ENCODE measurements around the gene LRRC34. TPM values are rescaled to one million over a fixed set of nuclear protein-coding genes. Genes with fewer than 3 reads are reported as not detected.

LRRC34 gene
- polyA plus RNA-seq, 2 of the 4 experiments (the other 2 are of a cell fraction) = not detected

GRCh38 chr3:169772897-169773816, 39.5 kb downstream of the LRRC34 start, which contains the start of gene MYNN:
Gene MYNN (plus strand): TSS chr3:169773396. CDS start chr3:169774296, 900 bp downstream.
- TF ChIP-seq MAX (IDR thresholded peaks at IDR 0.05) (peak; percentile 72), PHF8 (IDR thresholded peaks at IDR 0.05; ENCODE audit: borderline replicate concordance, low read depth) (peak; percentile 98), HMGXB4 (CRISPR knock-in tag; IDR thresholded peaks at IDR 0.05; ENCODE audit: borderline replicate concordance) (peak; percentile 56; the same call in 1 of the 2 replicates), FOSL2 (IDR thresholded peaks at IDR 0.05) (no peak), FOSL2 (CRISPR knock-in tag; IDR thresholded peaks at IDR 0.05) (0 out of 2 replicates have a peak, but pooled peaks have one; percentile 17), KDM1A (IDR thresholded peaks at IDR 0.05; ENCODE audit: low read depth) (peak; percentile 42; the same call in 1 of the 2 replicates), EHF (CRISPR knock-in tag; IDR thresholded peaks at IDR 0.05) (no peak), ZC3H11A (IDR thresholded peaks at IDR 0.05) (no peak), EP300 (IDR thresholded peaks at IDR 0.05) (0 out of 5 replicates have a peak, but pooled peaks of 1 of the 2 experiments have one; percentile 12), GATA3 (IDR thresholded peaks at IDR 0.05; ENCODE audit: borderline replicate concordance) (no peak; the same call in 1 of the 2 replicates), HOXB13 (CRISPR knock-in tag; IDR thresholded peaks at IDR 0.05; ENCODE audit: low read depth) (no peak), POLR2A (IDR thresholded peaks at IDR 0.05; ENCODE audit: low read length) (peak; percentile 96), MAZ (IDR thresholded peaks at IDR 0.05; ENCODE audit: borderline replicate concordance, low read depth, low read length) (no peak), KDM5A (IDR thresholded peaks at IDR 0.05) (peak; percentile 92), JUN (IDR thresholded peaks at IDR 0.05) (peak; percentile 67 to 94; a peak in 4 of 5 replicates), CBX2 (IDR thresholded peaks at IDR 0.05; ENCODE audit: borderline replicate concordance, low read depth) (no peak)
- TF ChIP-seq, protein P1, sequence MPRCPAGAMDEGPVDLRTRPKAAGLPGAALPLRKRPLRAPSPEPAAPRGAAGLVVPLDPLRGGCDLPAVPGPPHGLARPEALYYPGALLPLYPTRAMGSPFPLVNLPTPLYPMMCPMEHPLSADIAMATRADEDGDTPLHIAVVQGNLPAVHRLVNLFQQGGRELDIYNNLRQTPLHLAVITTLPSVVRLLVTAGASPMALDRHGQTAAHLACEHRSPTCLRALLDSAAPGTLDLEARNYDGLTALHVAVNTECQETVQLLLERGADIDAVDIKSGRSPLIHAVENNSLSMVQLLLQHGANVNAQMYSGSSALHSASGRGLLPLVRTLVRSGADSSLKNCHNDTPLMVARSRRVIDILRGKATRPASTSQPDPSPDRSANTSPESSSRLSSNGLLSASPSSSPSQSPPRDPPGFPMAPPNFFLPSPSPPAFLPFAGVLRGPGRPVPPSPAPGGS (IDR thresholded peaks at IDR 0.05) = peak; percentile 86
- TF ChIP-seq, protein P2, sequence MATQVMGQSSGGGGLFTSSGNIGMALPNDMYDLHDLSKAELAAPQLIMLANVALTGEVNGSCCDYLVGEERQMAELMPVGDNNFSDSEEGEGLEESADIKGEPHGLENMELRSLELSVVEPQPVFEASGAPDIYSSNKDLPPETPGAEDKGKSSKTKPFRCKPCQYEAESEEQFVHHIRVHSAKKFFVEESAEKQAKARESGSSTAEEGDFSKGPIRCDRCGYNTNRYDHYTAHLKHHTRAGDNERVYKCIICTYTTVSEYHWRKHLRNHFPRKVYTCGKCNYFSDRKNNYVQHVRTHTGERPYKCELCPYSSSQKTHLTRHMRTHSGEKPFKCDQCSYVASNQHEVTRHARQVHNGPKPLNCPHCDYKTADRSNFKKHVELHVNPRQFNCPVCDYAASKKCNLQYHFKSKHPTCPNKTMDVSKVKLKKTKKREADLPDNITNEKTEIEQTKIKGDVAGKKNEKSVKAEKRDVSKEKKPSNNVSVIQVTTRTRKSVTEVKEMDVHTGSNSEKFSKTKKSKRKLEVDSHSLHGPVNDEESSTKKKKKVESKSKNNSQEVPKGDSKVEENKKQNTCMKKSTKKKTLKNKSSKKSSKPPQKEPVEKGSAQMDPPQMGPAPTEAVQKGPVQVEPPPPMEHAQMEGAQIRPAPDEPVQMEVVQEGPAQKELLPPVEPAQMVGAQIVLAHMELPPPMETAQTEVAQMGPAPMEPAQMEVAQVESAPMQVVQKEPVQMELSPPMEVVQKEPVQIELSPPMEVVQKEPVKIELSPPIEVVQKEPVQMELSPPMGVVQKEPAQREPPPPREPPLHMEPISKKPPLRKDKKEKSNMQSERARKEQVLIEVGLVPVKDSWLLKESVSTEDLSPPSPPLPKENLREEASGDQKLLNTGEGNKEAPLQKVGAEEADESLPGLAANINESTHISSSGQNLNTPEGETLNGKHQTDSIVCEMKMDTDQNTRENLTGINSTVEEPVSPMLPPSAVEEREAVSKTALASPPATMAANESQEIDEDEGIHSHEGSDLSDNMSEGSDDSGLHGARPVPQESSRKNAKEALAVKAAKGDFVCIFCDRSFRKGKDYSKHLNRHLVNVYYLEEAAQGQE (IDR thresholded peaks at IDR 0.05) = peak; percentile 45
- POLR2A ChIA-PET = interaction anchor here (0.5 to 2.7 kb wide), 10 partner anchors 8 to 1097 kb away, joined by 3 to 18 read pairs (median 5); partner anchors contain the start of genes RPL22L1, SEC62, SKIL and TERC
- Histone ChIP-seq H3K27ac (peak within 1 kb of the TSS; percentile 95 to 98), H3K4me1 (peaks cover 15% of the 10 kb centered on the region; the same call in 2 of the 3 replicates), H3K4me3 (peak within 1 kb of the TSS; percentile 90), H3K9me3 (no peaks in the 10 kb centered on the region), H3K4me2 (peak within 1 kb of the TSS; percentile 76)
- WGBS (ENCODE audit: missing lambda C conversion rate) = 3% methylated on average over 16 of the region's 61 CpGs
- CTCF ChIA-PET = interaction anchor here (2.7 kb wide), 1 partner anchor 10 kb away, joined by 10 read pairs; the partner anchor contains the start of gene TERC
- DNase-seq (ENCODE audit: low read depth in 1 of 2, low spot score in 1 of 2) (peak; percentile 60 to 91), ATAC-seq (peak; percentile 88 to 89), FAIRE-seq (peak; percentile 72)
